GF-D8 (cell line): ENCODE results near the gene FCRL6.

Source experiments
- DNase-seq: peaks from one replicate; lab custom pipeline; 2025; lab: John Stamatoyannopoulos, UW

Gene FCRL6

DNA sequence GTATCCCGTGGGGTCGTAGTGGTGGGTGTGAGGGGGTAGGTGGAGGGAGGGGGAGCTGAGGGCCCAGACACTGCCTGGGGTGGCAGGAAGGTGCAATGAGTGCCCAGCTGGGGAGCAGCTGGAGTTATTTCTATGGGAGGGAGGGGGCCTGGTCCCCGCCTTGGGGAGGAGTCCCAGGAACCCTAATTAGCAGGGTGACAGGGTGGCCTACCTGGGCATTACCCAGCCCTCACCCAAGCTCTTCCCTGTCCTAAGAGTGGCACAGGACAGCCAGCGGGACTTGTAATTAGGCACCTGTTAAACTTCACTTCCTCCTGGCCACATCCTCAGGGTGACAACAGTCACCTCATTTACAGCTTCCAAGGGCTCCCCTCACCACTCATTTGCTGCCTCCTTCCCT lies 60.4 kb downstream of the FCRL6 start, which contains the start of gene VSIG8:
Gene VSIG8, minus strand, starts transcription at position 101 of the 400 bp plus-strand sequence. CDS start 136 bp downstream, outside the sequence.
- DNase-seq: no peak

DNA sequence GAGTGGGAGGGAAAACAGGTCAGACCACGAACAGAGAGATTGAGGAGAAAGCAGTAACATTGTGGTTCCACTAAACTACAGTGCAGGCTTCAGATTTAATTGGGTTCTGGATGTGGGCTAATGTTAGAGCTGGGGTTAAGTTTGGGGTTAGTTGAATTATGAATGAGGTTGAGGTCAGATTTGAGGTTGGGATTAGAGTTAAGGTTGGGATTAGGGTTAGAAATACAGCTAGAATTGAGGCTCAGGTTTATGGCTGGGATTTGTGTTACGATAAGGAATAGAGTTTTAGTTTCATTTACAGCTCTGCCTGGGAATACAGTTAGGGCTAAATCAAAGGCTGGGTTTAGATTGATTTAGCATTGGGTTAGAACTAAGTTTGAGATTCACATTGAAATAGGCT lies 62.1 kb downstream of the FCRL6 start:
- no peak for DNase-seq
